GM10248 (cell line): Measurements from ENCODE around the gene BCAR3.
"Not testable (repeated sequence)": the region's sequence is repeated elsewhere in the genome, so short reads cannot be mapped to it uniquely, and the experiment has no call there.

Experiments
- CTCF ChIA-PET: fragments of 300-600 bp; sonication (Branson Sonifier 250); formaldehyde crosslinking; extraction: SDS; loops from one replicate; lab custom pipeline; 2021; ENCODE audit warnings: antibody characterized with exemption; lab: Yijun Ruan, JAX
- POLR2A ChIA-PET: fragments of 350-650 bp; sonication (Branson Sonifier 250); formaldehyde crosslinking; extraction: SDS; loops from one replicate; lab custom pipeline; 2020; ENCODE audit warnings: antibody characterized with exemption; lab: Yijun Ruan, JAX
- DNase-seq: peaks from one replicate; pipeline ENCODE4 v3.0.0; 2012; ENCODE audit errors: extremely low spot score
- CTCF ChIP-seq: IDR thresholded peaks from 2 replicates; pipeline ENCODE4 v1.5.1; 2012; ENCODE audit warnings: mild to moderate bottlenecking, low read depth; ENCODE audit errors: extremely low read depth, missing control alignments, control extremely low read depth

BCAR3 gene

GRCh38 chr1:93662481-93663207, 19.0 kb downstream of the BCAR3 start:
- no peak for TF ChIP-seq CTCF
- POLR2A ChIA-PET = no interaction called here
- DNase-seq = no peak
- CTCF ChIA-PET = interaction anchor here (1.3 to 3.2 kb wide), 5 partner anchors 8 to 151 kb away, joined by 5 to 11 read pairs (median 5); no protein-coding TSS in a partner anchor

- POLR2A ChIA-PET = no interaction called here
- CTCF ChIA-PET = interaction anchor here (1.2 to 3.2 kb wide), 6 partner anchors 9 to 152 kb away, joined by 5 to 11 read pairs (median 5); no protein-coding TSS in a partner anchor
- no peak for TF ChIP-seq CTCF
- DNase-seq = no peak
Measured at GRCh38 chr1:93661829-93662474, 19.7 kb downstream of the BCAR3 start.

GRCh38 chr1:93661341-93661740, 20.3 kb downstream of the BCAR3 start:
- POLR2A ChIA-PET, DNase-seq: not testable (repeated sequence)
- CTCF ChIA-PET = interaction anchor here (1.2 to 1.5 kb wide), 2 partner anchors 10 to 31 kb away, joined by 5 read pairs; no protein-coding TSS in a partner anchor

- DNase-seq = no peak
- ChIA-PET POLR2A (no interaction called here), CTCF (interaction anchor here (1.4 to 2.8 kb wide), 3 partner anchors 16 to 29 kb away, joined by 3 to 7 read pairs (median 4); no protein-coding TSS in a partner anchor)
- no peak for TF ChIP-seq CTCF
Measured at GRCh38 chr1:93659822-93660503, 21.7 kb downstream of the BCAR3 start.

GRCh38 chr1:93658188-93658587, 23.4 kb downstream of the BCAR3 start:
- ChIA-PET CTCF (interaction anchor here (0.5 to 2.8 kb wide), 3 partner anchors 10 to 29 kb away, joined by 3 to 7 read pairs (median 3); no protein-coding TSS in a partner anchor), POLR2A (no interaction called here)
- DNase-seq = no peak
- no peak for TF ChIP-seq CTCF

- TF ChIP-seq CTCF = no peak
- CTCF ChIA-PET = no interaction called here
- DNase-seq = no peak
- POLR2A ChIA-PET = no interaction called here
Measured at GRCh38 chr1:93656491-93656890, 25.1 kb downstream of the BCAR3 start.
